ENCODE data around the gene RASA3.
A peak's percentile ranks its signal among the peaks of the same experiment; 100 is the strongest.
"Not testable (repeated sequence)": the region's sequence is repeated elsewhere in the genome, so short reads cannot be mapped to it uniquely, and the experiment has no call there.

The RASA3 gene, protein sequence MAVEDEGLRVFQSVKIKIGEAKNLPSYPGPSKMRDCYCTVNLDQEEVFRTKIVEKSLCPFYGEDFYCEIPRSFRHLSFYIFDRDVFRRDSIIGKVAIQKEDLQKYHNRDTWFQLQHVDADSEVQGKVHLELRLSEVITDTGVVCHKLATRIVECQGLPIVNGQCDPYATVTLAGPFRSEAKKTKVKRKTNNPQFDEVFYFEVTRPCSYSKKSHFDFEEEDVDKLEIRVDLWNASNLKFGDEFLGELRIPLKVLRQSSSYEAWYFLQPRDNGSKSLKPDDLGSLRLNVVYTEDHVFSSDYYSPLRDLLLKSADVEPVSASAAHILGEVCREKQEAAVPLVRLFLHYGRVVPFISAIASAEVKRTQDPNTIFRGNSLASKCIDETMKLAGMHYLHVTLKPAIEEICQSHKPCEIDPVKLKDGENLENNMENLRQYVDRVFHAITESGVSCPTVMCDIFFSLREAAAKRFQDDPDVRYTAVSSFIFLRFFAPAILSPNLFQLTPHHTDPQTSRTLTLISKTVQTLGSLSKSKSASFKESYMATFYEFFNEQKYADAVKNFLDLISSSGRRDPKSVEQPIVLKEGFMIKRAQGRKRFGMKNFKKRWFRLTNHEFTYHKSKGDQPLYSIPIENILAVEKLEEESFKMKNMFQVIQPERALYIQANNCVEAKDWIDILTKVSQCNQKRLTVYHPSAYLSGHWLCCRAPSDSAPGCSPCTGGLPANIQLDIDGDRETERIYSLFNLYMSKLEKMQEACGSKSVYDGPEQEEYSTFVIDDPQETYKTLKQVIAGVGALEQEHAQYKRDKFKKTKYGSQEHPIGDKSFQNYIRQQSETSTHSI

DNA sequence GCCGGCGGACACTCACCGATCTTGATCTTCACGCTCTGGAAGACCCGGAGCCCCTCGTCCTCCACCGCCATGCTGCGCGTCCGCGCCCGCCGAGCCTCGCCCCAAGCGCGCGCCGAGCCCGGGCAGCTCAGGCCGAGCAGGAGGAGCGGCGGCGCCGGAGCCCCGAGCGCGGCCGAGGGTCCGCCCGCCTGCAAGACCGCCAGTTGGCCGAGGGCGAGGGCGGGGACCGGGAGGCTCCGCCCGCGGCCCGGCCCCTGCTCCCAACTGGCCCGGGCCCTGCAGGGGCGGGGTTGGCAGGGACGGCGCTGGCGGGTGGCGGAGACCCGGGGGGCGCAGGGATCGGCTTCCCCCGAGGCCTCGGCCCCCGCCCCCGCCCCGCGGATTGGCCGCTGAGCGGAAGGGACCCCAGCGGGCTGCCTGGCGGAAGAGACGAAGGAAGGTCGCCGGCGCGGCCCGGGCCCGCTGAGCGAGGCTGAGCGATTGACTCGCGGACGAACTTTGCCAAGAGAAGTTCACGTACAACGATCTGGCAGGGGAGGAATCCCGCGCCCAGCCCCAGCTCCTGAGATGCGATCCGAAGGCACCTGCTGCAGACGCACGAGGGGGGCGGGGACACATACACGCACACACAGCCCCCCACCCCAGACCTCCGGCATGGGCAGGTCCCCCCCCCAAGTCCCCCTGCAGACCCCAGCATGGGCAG, at the start of gene RASA3:
TSS of gene RASA3 (minus strand) at position 205 of the 703 bp plus-strand sequence. CDS start at position 71, 134 bp downstream.
- Histone ChIP-seq H3K9me3 (ENCODE audit: control insufficient read depth, insufficient read depth, low read depth, low read length) (no peaks in the 10 kb centered on the region), H3K4me1 (ENCODE audit: control insufficient read depth, insufficient read depth, low read length) (peaks cover 41% of the 10 kb centered on the region), H3K36me3 (ENCODE audit: control insufficient read depth, insufficient read depth, low read length) (no peaks in the 10 kb centered on the region), H3K27ac (ENCODE audit: low read depth, low read length) (no peak within 1 kb of the TSS), H3K27me3 (ENCODE audit: control insufficient read depth, insufficient read depth, low read length) (peaks cover 6% of the 10 kb centered on the region; the same call in 1 of the 2 replicates), H3K4me3 (ENCODE audit: low read depth, low read length) (peak within 1 kb of the TSS; percentile 74), H3K9ac (ENCODE audit: low read length) (peak within 1 kb of the TSS; percentile 57)

GRCh38 chr13:114179087-114179658, 46.8 kb upstream of the RASA3 start, which contains the start of gene CFAP97D2:
CFAP97D2 (plus strand) TSS chr13:114179257; CDS start chr13:114179331, 74 bp downstream.
- Histone ChIP-seq H3K9me3 (ENCODE audit: control insufficient read depth, insufficient read depth, low read depth, low read length) (no peaks in the 10 kb centered on the region), H3K27ac (ENCODE audit: low read depth, low read length) (no peak within 1 kb of the TSS), H3K9ac (ENCODE audit: low read length) (no peak within 1 kb of the TSS), H3K4me3 (ENCODE audit: low read depth, low read length) (no peak within 1 kb of the TSS), H3K36me3 (ENCODE audit: control insufficient read depth, insufficient read depth, low read length) (no peaks in the 10 kb centered on the region), H3K27me3 (ENCODE audit: control insufficient read depth, insufficient read depth, low read length) (peaks cover 3% of the 10 kb centered on the region; the same call in 1 of the 2 replicates), H3K4me1 (ENCODE audit: control insufficient read depth, insufficient read depth, low read length) (peaks cover 3% of the 10 kb centered on the region; the same call in 1 of the 2 replicates)

DNA sequence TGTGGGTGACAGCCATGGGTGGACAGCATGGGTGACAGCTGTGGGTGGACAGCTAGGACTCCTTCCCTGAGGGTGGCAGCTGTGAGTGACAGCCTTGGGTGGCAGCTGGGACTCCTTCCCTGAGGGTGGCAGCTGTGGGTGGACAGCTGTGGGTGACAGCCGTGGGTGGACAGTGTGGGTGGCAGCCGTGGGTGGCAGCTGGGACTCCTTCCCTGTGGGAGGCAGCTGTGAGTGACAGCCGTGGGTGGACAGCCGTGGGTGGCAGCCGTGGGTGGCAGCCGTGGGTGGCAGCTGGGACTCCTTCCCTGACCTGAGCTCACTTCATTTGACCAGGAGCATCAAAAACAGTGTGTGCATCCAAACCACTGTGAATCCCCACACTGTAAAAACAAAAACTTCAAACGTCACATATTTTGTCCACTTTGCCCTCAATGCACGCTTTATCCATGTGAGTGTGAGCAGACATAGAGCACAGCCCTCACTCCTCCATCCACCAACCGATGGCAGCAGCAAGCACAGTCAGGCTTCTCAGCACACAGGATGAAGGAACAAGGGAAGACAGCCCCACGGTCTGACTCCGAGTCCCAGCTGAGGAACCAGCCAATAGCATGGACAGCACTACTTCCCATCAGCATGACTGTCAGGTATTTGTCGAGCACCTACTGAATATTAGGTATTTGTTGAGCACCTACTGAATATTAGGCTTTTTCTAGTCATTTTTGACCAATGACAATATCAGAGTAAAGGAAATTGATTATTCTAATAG, 45.0 kb upstream of the RASA3 start:
- no peaks in the 10 kb centered on the region for H3K36me3 ChIP-seq (ENCODE audit: control insufficient read depth, insufficient read depth, low read length)
- no peak overlapping the region for H3K4me3 ChIP-seq (ENCODE audit: low read depth, low read length)
- 0 out of 2 replicates have a peak, but pooled peaks cover 5% of the 10 kb centered on the region for H3K9me3 ChIP-seq (ENCODE audit: control insufficient read depth, insufficient read depth, low read depth, low read length)
- H3K9ac ChIP-seq (ENCODE audit: low read length), result no peak overlapping the region
- peaks cover 3% of the 10 kb centered on the region; the same call in 1 of the 2 replicates for H3K4me1 ChIP-seq (ENCODE audit: control insufficient read depth, insufficient read depth, low read length)
- H3K27ac ChIP-seq (ENCODE audit: low read depth, low read length), result no peak overlapping the region
- peaks cover 3% of the 10 kb centered on the region; the same call in 1 of the 2 replicates for H3K27me3 ChIP-seq (ENCODE audit: control insufficient read depth, insufficient read depth, low read length)

- not testable (repeated sequence) for H3K27me3 ChIP-seq (ENCODE audit: control insufficient read depth, insufficient read depth, low read length); H3K27ac ChIP-seq (ENCODE audit: low read depth, low read length); H3K36me3 ChIP-seq (ENCODE audit: control insufficient read depth, insufficient read depth, low read length); H3K4me1 ChIP-seq (ENCODE audit: control insufficient read depth, insufficient read depth, low read length); H3K9ac ChIP-seq (ENCODE audit: low read length); H3K9me3 ChIP-seq (ENCODE audit: control insufficient read depth, insufficient read depth, low read depth, low read length); H3K4me3 ChIP-seq (ENCODE audit: low read depth, low read length)
Measured at GRCh38 chr13:114176359-114176902, 44.0 kb upstream of the RASA3 start.

DNA sequence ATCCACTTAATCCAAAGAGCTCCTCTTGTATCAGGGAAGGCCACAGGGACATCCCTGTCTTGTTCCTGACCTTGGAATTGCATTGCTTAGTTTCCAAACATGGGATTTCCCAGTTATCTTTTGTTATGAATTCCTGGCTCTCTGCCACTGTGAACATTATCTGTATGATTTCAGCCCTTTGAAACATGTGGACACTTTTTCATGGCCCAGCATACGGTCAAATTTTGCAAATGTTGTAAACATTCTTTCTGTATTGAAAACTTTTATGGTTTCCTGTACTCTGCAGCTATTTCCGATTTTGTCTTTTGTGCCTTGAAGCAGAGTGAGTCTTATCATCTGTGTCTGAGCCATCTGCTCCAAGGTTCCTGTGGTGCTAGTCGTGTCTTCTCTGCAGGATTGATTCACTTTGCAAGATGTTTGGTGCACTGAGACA, 42.1 kb upstream of the RASA3 start:
- no peaks in the 10 kb centered on the region for H3K36me3 ChIP-seq (ENCODE audit: control insufficient read depth, insufficient read depth, low read length)
- peaks cover 3% of the 10 kb centered on the region; the same call in 1 of the 2 replicates for H3K4me1 ChIP-seq (ENCODE audit: control insufficient read depth, insufficient read depth, low read length)

DNA sequence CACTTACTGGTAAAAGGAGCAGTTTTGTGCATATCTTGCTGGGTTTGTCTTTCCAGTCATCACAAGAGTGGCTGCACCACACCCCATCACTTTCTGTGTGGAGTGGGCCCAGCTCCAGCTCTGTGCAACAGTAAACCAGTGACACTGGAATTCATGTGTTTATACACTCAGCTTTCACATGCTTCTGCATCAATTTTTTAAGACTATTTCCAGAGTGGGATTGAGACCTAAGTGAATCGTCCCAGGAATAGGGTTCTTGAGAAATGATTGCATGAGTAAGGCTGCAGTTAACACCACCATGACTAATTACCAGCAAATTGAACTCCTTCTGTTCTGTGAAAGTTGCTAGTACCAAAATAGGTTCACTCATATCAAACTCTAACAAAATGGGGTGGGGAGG, 41.3 kb upstream of the RASA3 start:
- H3K4me1 ChIP-seq (ENCODE audit: control insufficient read depth, insufficient read depth, low read length), result no peaks in the 10 kb centered on the region
- H3K27me3 ChIP-seq (ENCODE audit: control insufficient read depth, insufficient read depth, low read length), result no peaks in the 10 kb centered on the region
- H3K36me3 ChIP-seq (ENCODE audit: control insufficient read depth, insufficient read depth, low read length), result no peaks in the 10 kb centered on the region
- no peak overlapping the region for H3K4me3 ChIP-seq (ENCODE audit: low read depth, low read length)
- 0 out of 2 replicates have a peak, but pooled peaks cover 5% of the 10 kb centered on the region for H3K9me3 ChIP-seq (ENCODE audit: control insufficient read depth, insufficient read depth, low read depth, low read length)
- H3K9ac ChIP-seq (ENCODE audit: low read length), result no peak overlapping the region
- no peak overlapping the region for H3K27ac ChIP-seq (ENCODE audit: low read depth, low read length)

More for the DNA sequence above, 42.1 kb upstream of the RASA3 start:
- H3K9ac ChIP-seq (ENCODE audit: low read length), result no peak overlapping the region
- H3K27me3 ChIP-seq (ENCODE audit: control insufficient read depth, insufficient read depth, low read length), result no peaks in the 10 kb centered on the region
- H3K4me3 ChIP-seq (ENCODE audit: low read depth, low read length), result no peak overlapping the region
- H3K9me3 ChIP-seq (ENCODE audit: control insufficient read depth, insufficient read depth, low read depth, low read length), result 0 out of 2 replicates have a peak, but pooled peaks cover 5% of the 10 kb centered on the region
- no peak overlapping the region for H3K27ac ChIP-seq (ENCODE audit: low read depth, low read length)

DNA sequence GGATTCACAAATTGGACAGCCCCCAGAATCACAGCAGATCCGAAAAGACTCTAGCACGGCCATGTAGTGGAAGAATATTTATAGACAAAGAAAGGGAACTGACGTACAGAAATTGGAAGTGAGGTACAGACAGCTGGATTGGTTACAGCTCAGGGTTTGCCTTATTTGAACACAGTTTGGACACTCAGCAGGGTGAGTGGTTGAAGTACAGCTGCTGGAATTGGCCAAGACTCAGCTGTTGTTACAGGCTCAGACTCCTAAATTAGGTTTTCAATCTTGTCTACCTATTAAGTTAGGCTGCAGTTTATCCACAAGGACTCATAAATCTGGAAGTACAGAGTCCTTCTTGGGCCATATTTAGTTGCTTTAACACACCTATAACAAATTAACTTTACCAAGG, 40.8 kb upstream of the RASA3 start:
- Histone ChIP-seq H3K4me3 (ENCODE audit: low read depth, low read length) (no peak overlapping the region), H3K36me3 (ENCODE audit: control insufficient read depth, insufficient read depth, low read length) (no peaks in the 10 kb centered on the region), H3K9ac (ENCODE audit: low read length) (no peak overlapping the region), H3K27me3 (ENCODE audit: control insufficient read depth, insufficient read depth, low read length) (no peaks in the 10 kb centered on the region), H3K4me1 (ENCODE audit: control insufficient read depth, insufficient read depth, low read length) (no peaks in the 10 kb centered on the region), H3K9me3 (ENCODE audit: control insufficient read depth, insufficient read depth, low read depth, low read length) (0 out of 2 replicates have a peak, but pooled peaks cover 5% of the 10 kb centered on the region), H3K27ac (ENCODE audit: low read depth, low read length) (no peak overlapping the region)

GRCh38 chr13:114167885-114168284, 35.5 kb upstream of the RASA3 start:
- no peaks in the 10 kb centered on the region for H3K4me1 ChIP-seq (ENCODE audit: control insufficient read depth, insufficient read depth, low read length)
- no peak overlapping the region for H3K27ac ChIP-seq (ENCODE audit: low read depth, low read length)
- H3K27me3 ChIP-seq (ENCODE audit: control insufficient read depth, insufficient read depth, low read length), result no peaks in the 10 kb centered on the region
- no peaks in the 10 kb centered on the region for H3K36me3 ChIP-seq (ENCODE audit: control insufficient read depth, insufficient read depth, low read length)
- no peak overlapping the region for H3K9ac ChIP-seq (ENCODE audit: low read length)
- no peaks in the 10 kb centered on the region for H3K9me3 ChIP-seq (ENCODE audit: control insufficient read depth, insufficient read depth, low read depth, low read length)
- H3K4me3 ChIP-seq (ENCODE audit: low read depth, low read length), result no peak overlapping the region

GRCh38 chr13:114167426-114167825, 35.0 kb upstream of the RASA3 start:
- Histone ChIP-seq H3K4me3 (ENCODE audit: low read depth, low read length) (no peak overlapping the region), H3K27ac (ENCODE audit: low read depth, low read length) (no peak overlapping the region), H3K27me3 (ENCODE audit: control insufficient read depth, insufficient read depth, low read length) (no peaks in the 10 kb centered on the region), H3K36me3 (ENCODE audit: control insufficient read depth, insufficient read depth, low read length) (no peaks in the 10 kb centered on the region), H3K9me3 (ENCODE audit: control insufficient read depth, insufficient read depth, low read depth, low read length) (no peaks in the 10 kb centered on the region), H3K9ac (ENCODE audit: low read length) (no peak overlapping the region), H3K4me1 (ENCODE audit: control insufficient read depth, insufficient read depth, low read length) (peaks cover 1% of the 10 kb centered on the region; the same call in 1 of the 2 replicates)
